ENCODE data around the gene NHSL1.

DNA sequence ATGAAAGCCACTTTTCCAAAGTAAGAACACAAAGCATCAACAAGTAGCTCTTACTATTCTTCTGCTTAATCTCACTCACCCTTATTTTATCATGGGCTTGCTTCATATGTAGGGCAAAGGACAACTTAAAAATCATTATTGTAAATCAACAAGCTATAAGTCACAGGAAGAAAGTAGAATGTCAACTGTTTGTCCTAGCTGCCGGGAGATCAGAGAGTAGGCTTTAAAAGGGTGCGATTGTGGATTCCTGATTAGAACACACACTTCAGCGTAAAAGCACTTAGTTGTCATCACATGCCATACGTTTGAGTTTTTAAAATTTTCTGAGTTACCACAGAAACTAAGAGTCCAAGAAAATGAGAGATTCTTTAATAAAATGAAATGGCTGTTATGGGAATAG lies 44.4 kb upstream of the NHSL1 start:
- TF ChIP-seq, protein P1, sequence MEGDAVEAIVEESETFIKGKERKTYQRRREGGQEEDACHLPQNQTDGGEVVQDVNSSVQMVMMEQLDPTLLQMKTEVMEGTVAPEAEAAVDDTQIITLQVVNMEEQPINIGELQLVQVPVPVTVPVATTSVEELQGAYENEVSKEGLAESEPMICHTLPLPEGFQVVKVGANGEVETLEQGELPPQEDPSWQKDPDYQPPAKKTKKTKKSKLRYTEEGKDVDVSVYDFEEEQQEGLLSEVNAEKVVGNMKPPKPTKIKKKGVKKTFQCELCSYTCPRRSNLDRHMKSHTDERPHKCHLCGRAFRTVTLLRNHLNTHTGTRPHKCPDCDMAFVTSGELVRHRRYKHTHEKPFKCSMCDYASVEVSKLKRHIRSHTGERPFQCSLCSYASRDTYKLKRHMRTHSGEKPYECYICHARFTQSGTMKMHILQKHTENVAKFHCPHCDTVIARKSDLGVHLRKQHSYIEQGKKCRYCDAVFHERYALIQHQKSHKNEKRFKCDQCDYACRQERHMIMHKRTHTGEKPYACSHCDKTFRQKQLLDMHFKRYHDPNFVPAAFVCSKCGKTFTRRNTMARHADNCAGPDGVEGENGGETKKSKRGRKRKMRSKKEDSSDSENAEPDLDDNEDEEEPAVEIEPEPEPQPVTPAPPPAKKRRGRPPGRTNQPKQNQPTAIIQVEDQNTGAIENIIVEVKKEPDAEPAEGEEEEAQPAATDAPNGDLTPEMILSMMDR (IDR thresholded peaks at IDR 0.05; ENCODE audit: low read length), result no peak
- no peak for TF ChIP-seq EZH2 (IDR thresholded peaks at IDR 0.05; ENCODE audit: borderline replicate concordance, low read length)
